Heart left ventricle (tissue), 16 donors: ENCODE results near the gene RFX2. TPM values are rescaled to one million over a fixed set of nuclear protein-coding genes. Genes with fewer than 3 reads are reported as not detected.

Experiments
- ATAC-seq, 4 donors: fragments of 200-7000 bp; cut with Tn5 transposase; one replicate each; pipeline ENCODE4 v1.9.1; 2020 to 2022; ENCODE audit warnings: moderate library complexity in 4 of 4, mild to moderate bottlenecking in 3 of 4, moderate number of reproducible peaks in 1 of 4
- DNase-seq, 5 donors: peaks; one replicate each; pipeline ENCODE4 v3.0.0-alpha.2; 2020
- H3K27ac ChIP-seq, 12 donors: fragments of 200-600 bp; sonication (generic) in 4 of 12; one replicate each; pipeline versions ENCODE4 v1.5.0 to v1.8.0; 2016 to 2022; ENCODE audit warnings: mild to moderate bottlenecking in 2 of 12
- H3K27me3 ChIP-seq, 9 donors: fragments of 200-600 bp; sonication (generic) in 2 of 9; one replicate each; pipeline versions ENCODE4 v1.5.1 to v1.8.0; 2016 to 2022; ENCODE audit warnings: mild to moderate bottlenecking in 3 of 9
- H3K36me3 ChIP-seq, 9 donors: fragments of 200-600 bp; sonication (generic) in 2 of 9; one replicate each; pipeline versions ENCODE4 v1.5.0 to v1.8.0; 2018 to 2022; ENCODE audit warnings: mild to moderate bottlenecking in 2 of 9
- H3K4me1 ChIP-seq, 12 donors: fragments of 200-600 bp; sonication (generic) in 4 of 12; one replicate each; pipeline versions ENCODE4 v1.5.0 to v1.8.0; 2016 to 2022; ENCODE audit warnings: mild to moderate bottlenecking in 3 of 12
- H3K4me3 ChIP-seq, 12 donors: fragments of 200-600 bp; sonication (generic) in 4 of 12; one replicate each; pipeline versions ENCODE4 v1.5.0 to v1.8.0; 2017 to 2022; ENCODE audit warnings: mild to moderate bottlenecking in 9 of 12, moderate library complexity in 4 of 12
- H3K9me3 ChIP-seq, 12 donors: fragments of 200-600 bp; sonication (generic) in 4 of 12; one replicate each; pipeline versions ENCODE4 v1.5.0 to v1.8.0; 2016 to 2022; ENCODE audit warnings: mild to moderate bottlenecking in 1 of 12
- CTCF ChIP-seq, 12 donors: fragments of 200-600 bp; sonication (generic) in 4 of 12; IDR thresholded peaks; one replicate each; pipeline versions ENCODE4 v1.5.0 to v1.8.0; 2018 to 2022; ENCODE audit warnings: antibody characterized with exemption in 12 of 12, mild to moderate bottlenecking in 5 of 12
- POLR2A ChIP-seq, 2 donors: fragments of 450-650 bp; IDR thresholded peaks; one replicate each; pipeline ENCODE4 v1.6.1; 2017; ENCODE audit warnings: antibody characterized with exemption in 2 of 2, mild to moderate bottlenecking in 2 of 2, moderate library complexity in 2 of 2
- WGBS, 4 donors: extraction: QIAGEN DNeasy Blood & Tissue Kit in 2 of 4; methylation state at CpG; one replicate each; pipeline versions ENCODE4 v1.1.5 to v1.1.7; 2013 to 2018; 5-methylcytosine and 5-hydroxymethylcytosine counted together
- intact Hi-C, 10 donors: fragments of 100-400 bp; cut with DNase I; formaldehyde crosslinking; loops; one replicate each; pipeline versions ENCODE4 v1.11.1 to v1.14.2; 2022
- polyA plus RNA-seq, 2 donors: library from polyadenylated mRNA; stranded (reverse); fragments of 200-250 nt; gene quantifications; one replicate each; pipeline ENCODE4 v1.2.3, GENCODE V29; 2013
- total RNA-seq, 9 donors: library from RNA; depleted of rRNA in 2 of 9; stranded (reverse); fragments of >200 nt in 2 of 9; fragmentation: NEBNext Ultra II Directional in 3 of 9; extraction: Animal tissue kit (Norgen Biotek cat#: 25700) in 3 of 9; gene quantifications; one replicate each; pipeline versions ENCODE4 v1.1.0 to v1.2.4, GENCODE V29; 2016 to 2023
- donor health status: ischemic (EF 13 %, LVEDD 7.1; RV severe dilation, severe dysfunction).
- donor health status: healthy with polysubstance abuse.
- donor health status: DM: no; HTN: yes; CAD: no.
- donor health status: DM: no; HTN: no; CAD: no.
- donor health status: ischemic (EF 25% LVEDD 6.9; RV normal size, moderate dysfunction).
- donor health status: ischemic (EF 25% LVEDD 5.7; RV mildly dilated, moderate dysfunction).
- donor health status: healthy.
- donor health status: DM: yes; HTN: yes; CAD: no.
- donor health status: ischemic (EF 35%, LVEDD 5.7; RV mildly dilated, moderate dysfunction).
- donor health status: nonischemic (EF 11% LVEDD 7.7; RV severe dilation, severe dysfunction).
- donor health status: DM: yes; HTN: yes; CAD: no.
- donor health status: PGD.
- donor health status: ischemic (EF 29% LVEDD 5.4; RV normal size, mild dysfunction).
- donor health status: nonischemic (EF 23%, LVEDD 6.1; RV moderate dilation, normal function).

The RFX2 gene
- total and polyA plus RNA-seq, 11 donors = 2.8 to 20.0 (median 5.9) TPM

- 27 to 38% (median 29%) methylated on average over 18 to 19 of the region's 19 CpGs for WGBS, 4 donors
- intact Hi-C loops = no loop called here
Measured at GRCh38 chr19:5951338-5951861, 158.9 kb downstream of the RFX2 start.

GRCh38 chr19:5950741-5951140 is 159.6 kb downstream of the RFX2 start:
- H3K4me1 ChIP-seq = peaks cover 30 to 97% (median 94%) of the 10 kb centered on the region in 12 donors

More at GRCh38 chr19:5951338-5951861, 158.9 kb downstream of the RFX2 start:
- Histone ChIP-seq H3K27me3 (no peaks in the 10 kb centered on the region), H3K9me3 (no peaks in the 10 kb centered on the region), H3K27ac (peak overlapping the region in 11 of 12 donors; percentile 2 to 85 (median 59)), H3K4me1 (peaks cover 30 to 100% (median 98%) of the 10 kb centered on the region in 12 donors), H3K36me3 (peaks cover 0 to 11% (median 0%) of the 10 kb centered on the region in 9 donors), H3K4me3 (no peak overlapping the region)
- ATAC-seq (no peak), DNase-seq (peak in 1 of 5 donors; percentile 53)
- no peak for TF ChIP-seq POLR2A (IDR thresholded peaks at IDR 0.05)
- no peak for TF ChIP-seq CTCF (IDR thresholded peaks at IDR 0.05)

GRCh38 chr19:5949792-5950305 is 160.5 kb downstream of the RFX2 start:
- peak overlapping the region in 1 of 12 donors; percentile 2 for H3K4me3 ChIP-seq
- peak overlapping the region in 9 of 12 donors; percentile 2 to 89 (median 43) for H3K27ac ChIP-seq
- ATAC-seq (peak; percentile 32 to 57 (median 51)), DNase-seq (peak in 4 of 5 donors; percentile 53 to 78 (median 68))
- 62 to 74% (median 68%) methylated on average over 13 of the region's 13 CpGs for WGBS, 4 donors
- intact Hi-C loops = no loop called here
- no peak for TF ChIP-seq CTCF (IDR thresholded peaks at IDR 0.05)
- no peak for TF ChIP-seq POLR2A (IDR thresholded peaks at IDR 0.05)
- H3K36me3 ChIP-seq = peaks cover 0 to 11% (median 0%) of the 10 kb centered on the region in 9 donors
- peaks cover 30 to 88% (median 85%) of the 10 kb centered on the region in 12 donors for H3K4me1 ChIP-seq
- H3K9me3 ChIP-seq = no peaks in the 10 kb centered on the region
- no peaks in the 10 kb centered on the region for H3K27me3 ChIP-seq

More at GRCh38 chr19:5950741-5951140, 159.6 kb downstream of the RFX2 start:
- Histone ChIP-seq H3K27ac (peak overlapping the region in 9 of 12 donors; percentile 2 to 85 (median 66)), H3K4me3 (no peak overlapping the region), H3K27me3 (no peaks in the 10 kb centered on the region), H3K36me3 (peaks cover 0 to 11% (median 0%) of the 10 kb centered on the region in 9 donors), H3K9me3 (no peaks in the 10 kb centered on the region)
- intact Hi-C loops = no loop called here
- DNase-seq (no peak), ATAC-seq (no peak)
- WGBS, 4 donors = 42 to 64% (median 60%) methylated on average over 3 of the region's 3 CpGs
- no peak for TF ChIP-seq POLR2A (IDR thresholded peaks at IDR 0.05)
- TF ChIP-seq CTCF (IDR thresholded peaks at IDR 0.05) = no peak

GRCh38 chr19:5948752-5949564 is 161.3 kb downstream of the RFX2 start:
- Histone ChIP-seq H3K4me3 (no peak overlapping the region), H3K36me3 (peaks cover 0 to 11% (median 0%) of the 10 kb centered on the region in 9 donors), H3K27ac (peak overlapping the region in 10 of 12 donors; percentile 5 to 89 (median 36)), H3K9me3 (no peaks in the 10 kb centered on the region), H3K4me1 (peaks cover 30 to 84% (median 76%) of the 10 kb centered on the region in 12 donors), H3K27me3 (no peaks in the 10 kb centered on the region)
- intact Hi-C loops = no loop called here
- 56 to 68% (median 64%) methylated on average over 12 to 13 of the region's 13 CpGs for WGBS, 4 donors
- no peak for TF ChIP-seq CTCF (IDR thresholded peaks at IDR 0.05)
- TF ChIP-seq POLR2A (IDR thresholded peaks at IDR 0.05) = no peak
- ATAC-seq = peak in 1 of 4 donors; percentile 14
- no peak for DNase-seq
